ENCODE measurements around the gene FBXO42.
"Not testable (repeated sequence)": the region's sequence is repeated elsewhere in the genome, so short reads cannot be mapped to it uniquely, and the experiment has no call there.

FBXO42 gene

GRCh38 chr1:16246239-16246638 lies 106.0 kb downstream of the FBXO42 start:
- not testable (repeated sequence) for H3K27me3 ChIP-seq (ENCODE audit: control insufficient read depth in 5 of 5, insufficient read depth in 4 of 5, low read length in 5 of 5); H3K9ac ChIP-seq (ENCODE audit: low read length in 5 of 5); H3K9me3 ChIP-seq (ENCODE audit: control insufficient read depth in 5 of 5, low read length in 5 of 5); H3K27ac ChIP-seq (ENCODE audit: low read depth, low read length); H3K4me3 ChIP-seq (ENCODE audit: low read depth in 1 of 5, low read length in 5 of 5)
- Histone ChIP-seq H3K36me3 (ENCODE audit: control insufficient read depth in 5 of 5, insufficient read depth in 5 of 5, low read length in 5 of 5) (peaks cover 0 to 21% (median 14%) of the 10 kb centered on the region in 5 donors), H3K4me1 (ENCODE audit: control insufficient read depth in 5 of 5, insufficient read depth in 5 of 5, low read length in 5 of 5) (peaks cover 7 to 37% (median 34%) of the 10 kb centered on the region in 5 donors)

GRCh38 chr1:16245476-16246196 lies 106.6 kb downstream of the FBXO42 start:
- Histone ChIP-seq H3K9ac (ENCODE audit: low read length in 5 of 5) (no peak overlapping the region), H3K36me3 (ENCODE audit: control insufficient read depth in 5 of 5, insufficient read depth in 5 of 5, low read length in 5 of 5) (peaks cover 0 to 15% (median 8%) of the 10 kb centered on the region in 5 donors), H3K4me3 (ENCODE audit: low read depth in 1 of 5, low read length in 5 of 5) (no peak overlapping the region), H3K4me1 (ENCODE audit: control insufficient read depth in 5 of 5, insufficient read depth in 5 of 5, low read length in 5 of 5) (peaks cover 7 to 34% (median 29%) of the 10 kb centered on the region in 5 donors), H3K9me3 (ENCODE audit: control insufficient read depth in 5 of 5, low read length in 5 of 5) (no peaks in the 10 kb centered on the region), H3K27me3 (ENCODE audit: control insufficient read depth in 5 of 5, insufficient read depth in 4 of 5, low read length in 5 of 5) (no peaks in the 10 kb centered on the region), H3K27ac (ENCODE audit: low read depth, low read length) (no peak overlapping the region)

GRCh38 chr1:16244650-16245285 lies 107.5 kb downstream of the FBXO42 start:
- Histone ChIP-seq H3K4me3 (ENCODE audit: low read depth in 1 of 5, low read length in 5 of 5) (no peak overlapping the region), H3K36me3 (ENCODE audit: control insufficient read depth in 5 of 5, insufficient read depth in 5 of 5, low read length in 5 of 5) (peaks cover 0 to 10% (median 6%) of the 10 kb centered on the region in 5 donors), H3K27ac (ENCODE audit: low read depth, low read length) (no peak overlapping the region), H3K9me3 (ENCODE audit: control insufficient read depth in 5 of 5, low read length in 5 of 5) (no peaks in the 10 kb centered on the region), H3K9ac (ENCODE audit: low read length in 5 of 5) (no peak overlapping the region), H3K4me1 (ENCODE audit: control insufficient read depth in 5 of 5, insufficient read depth in 5 of 5, low read length in 5 of 5) (peaks cover 7 to 28% (median 27%) of the 10 kb centered on the region in 5 donors), H3K27me3 (ENCODE audit: control insufficient read depth in 5 of 5, insufficient read depth in 4 of 5, low read length in 5 of 5) (no peaks in the 10 kb centered on the region)

GRCh38 chr1:16243936-16244649 lies 108.2 kb downstream of the FBXO42 start:
- H3K27ac ChIP-seq (ENCODE audit: low read depth, low read length), result no peak overlapping the region
- H3K36me3 ChIP-seq (ENCODE audit: control insufficient read depth in 5 of 5, insufficient read depth in 5 of 5, low read length in 5 of 5), result peaks cover 0 to 9% (median 6%) of the 10 kb centered on the region in 5 donors
- H3K27me3 ChIP-seq (ENCODE audit: control insufficient read depth in 5 of 5, insufficient read depth in 4 of 5, low read length in 5 of 5), result no peaks in the 10 kb centered on the region
- no peak overlapping the region for H3K4me3 ChIP-seq (ENCODE audit: low read depth in 1 of 5, low read length in 5 of 5)
- H3K9ac ChIP-seq (ENCODE audit: low read length in 5 of 5), result peak overlapping the region in 1 of 5 donors; percentile 34
- no peaks in the 10 kb centered on the region for H3K9me3 ChIP-seq (ENCODE audit: control insufficient read depth in 5 of 5, low read length in 5 of 5)
- peaks cover 7 to 22% (median 21%) of the 10 kb centered on the region in 5 donors for H3K4me1 ChIP-seq (ENCODE audit: control insufficient read depth in 5 of 5, insufficient read depth in 5 of 5, low read length in 5 of 5)

GRCh38 chr1:16243215-16243610 lies 109.1 kb downstream of the FBXO42 start:
- Histone ChIP-seq H3K27me3 (ENCODE audit: control insufficient read depth in 5 of 5, insufficient read depth in 4 of 5, low read length in 5 of 5) (no peaks in the 10 kb centered on the region), H3K4me1 (ENCODE audit: control insufficient read depth in 5 of 5, insufficient read depth in 5 of 5, low read length in 5 of 5) (peaks cover 5 to 13% (median 12%) of the 10 kb centered on the region in 5 donors), H3K4me3 (ENCODE audit: low read depth in 1 of 5, low read length in 5 of 5) (no peak overlapping the region), H3K9ac (ENCODE audit: low read length in 5 of 5) (no peak overlapping the region), H3K9me3 (ENCODE audit: control insufficient read depth in 5 of 5, low read length in 5 of 5) (no peaks in the 10 kb centered on the region), H3K36me3 (ENCODE audit: control insufficient read depth in 5 of 5, insufficient read depth in 5 of 5, low read length in 5 of 5) (peaks cover 0 to 9% (median 6%) of the 10 kb centered on the region in 5 donors), H3K27ac (ENCODE audit: low read depth, low read length) (no peak overlapping the region)

GRCh38 chr1:16242556-16243214 lies 109.6 kb downstream of the FBXO42 start:
- no peaks in the 10 kb centered on the region for H3K27me3 ChIP-seq (ENCODE audit: control insufficient read depth in 5 of 5, insufficient read depth in 4 of 5, low read length in 5 of 5)
- no peak overlapping the region for H3K9ac ChIP-seq (ENCODE audit: low read length in 5 of 5)
- H3K27ac ChIP-seq (ENCODE audit: low read depth, low read length), result no peak overlapping the region
- no peak overlapping the region for H3K4me3 ChIP-seq (ENCODE audit: low read depth in 1 of 5, low read length in 5 of 5)
- H3K9me3 ChIP-seq (ENCODE audit: control insufficient read depth in 5 of 5, low read length in 5 of 5), result no peaks in the 10 kb centered on the region
- H3K36me3 ChIP-seq (ENCODE audit: control insufficient read depth in 5 of 5, insufficient read depth in 5 of 5, low read length in 5 of 5), result peaks cover 0 to 9% (median 6%) of the 10 kb centered on the region in 5 donors
- peaks cover 2 to 10% (median 6%) of the 10 kb centered on the region in 5 donors for H3K4me1 ChIP-seq (ENCODE audit: control insufficient read depth in 5 of 5, insufficient read depth in 5 of 5, low read length in 5 of 5)

GRCh38 chr1:16241221-16241708 lies 111.0 kb downstream of the FBXO42 start:
- peaks cover 2 to 20% (median 16%) of the 10 kb centered on the region in 5 donors for H3K4me1 ChIP-seq (ENCODE audit: control insufficient read depth in 5 of 5, insufficient read depth in 5 of 5, low read length in 5 of 5)
- H3K27me3 ChIP-seq (ENCODE audit: control insufficient read depth in 5 of 5, insufficient read depth in 4 of 5, low read length in 5 of 5), result no peaks in the 10 kb centered on the region
- no peak overlapping the region for H3K9ac ChIP-seq (ENCODE audit: low read length in 5 of 5)
- peaks cover 0 to 4% (median 0%) of the 10 kb centered on the region in 5 donors for H3K36me3 ChIP-seq (ENCODE audit: control insufficient read depth in 5 of 5, insufficient read depth in 5 of 5, low read length in 5 of 5)
- H3K9me3 ChIP-seq (ENCODE audit: control insufficient read depth in 5 of 5, low read length in 5 of 5), result no peaks in the 10 kb centered on the region
- no peak overlapping the region for H3K27ac ChIP-seq (ENCODE audit: low read depth, low read length)
- no peak overlapping the region for H3K4me3 ChIP-seq (ENCODE audit: low read depth in 1 of 5, low read length in 5 of 5)

GRCh38 chr1:16239972-16240491 lies 112.2 kb downstream of the FBXO42 start:
- H3K4me1 ChIP-seq (ENCODE audit: control insufficient read depth in 5 of 5, insufficient read depth in 5 of 5, low read length in 5 of 5), result peaks cover 2 to 23% (median 19%) of the 10 kb centered on the region in 5 donors
- H3K27ac ChIP-seq (ENCODE audit: low read depth, low read length), result no peak overlapping the region
- H3K36me3 ChIP-seq (ENCODE audit: control insufficient read depth in 5 of 5, insufficient read depth in 5 of 5, low read length in 5 of 5), result no peaks in the 10 kb centered on the region
- H3K9me3 ChIP-seq (ENCODE audit: control insufficient read depth in 5 of 5, low read length in 5 of 5), result no peaks in the 10 kb centered on the region
- H3K4me3 ChIP-seq (ENCODE audit: low read depth in 1 of 5, low read length in 5 of 5), result no peak overlapping the region
- H3K9ac ChIP-seq (ENCODE audit: low read length in 5 of 5), result no peak overlapping the region
- H3K27me3 ChIP-seq (ENCODE audit: control insufficient read depth in 5 of 5, insufficient read depth in 4 of 5, low read length in 5 of 5), result no peaks in the 10 kb centered on the region

GRCh38 chr1:16237343-16237830 lies 114.9 kb downstream of the FBXO42 start:
- no peaks in the 10 kb centered on the region for H3K27me3 ChIP-seq (ENCODE audit: control insufficient read depth in 5 of 5, insufficient read depth in 4 of 5, low read length in 5 of 5)
- H3K9ac ChIP-seq (ENCODE audit: low read length in 5 of 5), result peak overlapping the region; percentile 52 to 80 (median 70)
- no peaks in the 10 kb centered on the region for H3K9me3 ChIP-seq (ENCODE audit: control insufficient read depth in 5 of 5, low read length in 5 of 5)
- peak overlapping the region; percentile 41 for H3K27ac ChIP-seq (ENCODE audit: low read depth, low read length)
- peaks cover 0 to 7% (median 0%) of the 10 kb centered on the region in 5 donors for H3K36me3 ChIP-seq (ENCODE audit: control insufficient read depth in 5 of 5, insufficient read depth in 5 of 5, low read length in 5 of 5)
- H3K4me3 ChIP-seq (ENCODE audit: low read depth in 1 of 5, low read length in 5 of 5), result peak overlapping the region; percentile 31 to 77 (median 71)
- H3K4me1 ChIP-seq (ENCODE audit: control insufficient read depth in 5 of 5, insufficient read depth in 5 of 5, low read length in 5 of 5), result peaks cover 0 to 18% (median 16%) of the 10 kb centered on the region in 5 donors

Measured in subcutaneous abdominal adipose tissue (tissue), 5 donors.